ENCODE results near the gene MAPK12.

DNA sequence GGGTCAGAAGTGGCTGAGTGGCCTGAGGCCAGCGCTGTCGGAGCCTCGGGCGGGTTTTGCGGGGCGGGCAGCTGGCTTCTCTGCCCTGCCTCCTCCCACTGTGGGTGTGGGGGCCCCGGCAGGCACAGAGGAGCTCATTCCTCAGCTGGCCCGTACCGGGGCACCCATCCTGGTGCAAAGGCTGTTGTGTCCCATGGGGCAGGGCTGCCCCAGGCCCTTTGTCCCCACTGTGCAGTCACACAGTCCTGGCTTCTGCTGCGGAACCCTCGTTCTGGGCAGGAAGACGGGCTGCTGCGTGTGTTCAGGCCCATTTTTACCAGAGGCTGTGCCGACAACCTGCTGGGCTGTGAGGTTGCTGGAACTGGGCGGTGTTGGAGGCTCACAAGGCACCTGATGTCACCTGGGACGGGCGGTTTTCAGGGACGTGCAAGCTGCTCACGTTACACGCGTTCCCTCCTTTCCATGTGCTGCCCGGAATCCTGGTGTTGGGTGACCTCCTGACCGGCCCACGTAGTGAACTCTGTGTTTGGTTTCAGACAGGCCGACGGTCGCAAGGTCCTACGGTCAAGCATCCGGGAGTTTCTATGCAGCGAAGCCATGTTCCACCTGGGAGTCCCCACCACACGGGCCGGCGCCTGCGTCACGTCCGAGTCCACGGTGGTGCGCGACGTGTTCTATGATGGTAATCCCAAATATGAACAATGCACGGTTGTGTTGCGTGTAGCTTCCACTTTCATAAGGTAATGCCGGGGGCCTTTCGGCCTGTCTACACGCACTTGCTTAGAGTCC is 55.5 kb downstream of the MAPK12 start:
- no peak for TF ChIP-seq POLR2AphosphoS5 (IDR thresholded peaks at IDR 0.05; ENCODE audit: low read depth, low read length)
- TF ChIP-seq, protein P1, sequence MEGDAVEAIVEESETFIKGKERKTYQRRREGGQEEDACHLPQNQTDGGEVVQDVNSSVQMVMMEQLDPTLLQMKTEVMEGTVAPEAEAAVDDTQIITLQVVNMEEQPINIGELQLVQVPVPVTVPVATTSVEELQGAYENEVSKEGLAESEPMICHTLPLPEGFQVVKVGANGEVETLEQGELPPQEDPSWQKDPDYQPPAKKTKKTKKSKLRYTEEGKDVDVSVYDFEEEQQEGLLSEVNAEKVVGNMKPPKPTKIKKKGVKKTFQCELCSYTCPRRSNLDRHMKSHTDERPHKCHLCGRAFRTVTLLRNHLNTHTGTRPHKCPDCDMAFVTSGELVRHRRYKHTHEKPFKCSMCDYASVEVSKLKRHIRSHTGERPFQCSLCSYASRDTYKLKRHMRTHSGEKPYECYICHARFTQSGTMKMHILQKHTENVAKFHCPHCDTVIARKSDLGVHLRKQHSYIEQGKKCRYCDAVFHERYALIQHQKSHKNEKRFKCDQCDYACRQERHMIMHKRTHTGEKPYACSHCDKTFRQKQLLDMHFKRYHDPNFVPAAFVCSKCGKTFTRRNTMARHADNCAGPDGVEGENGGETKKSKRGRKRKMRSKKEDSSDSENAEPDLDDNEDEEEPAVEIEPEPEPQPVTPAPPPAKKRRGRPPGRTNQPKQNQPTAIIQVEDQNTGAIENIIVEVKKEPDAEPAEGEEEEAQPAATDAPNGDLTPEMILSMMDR (IDR thresholded peaks at IDR 0.05 in 2 of 3, conservative IDR thresholded peaks at IDR 0.05 in 1 of 3; ENCODE audit: borderline replicate concordance in 1 of 3, insufficient read depth in 1 of 3, low read depth in 2 of 3, low read length in 2 of 3), result no peak
